Epithelial cell of prostate (primary cell): Measurements from ENCODE around the gene TMOD1.

Source experiments
- DNase-seq: peaks from one replicate; pipeline ENCODE4 v3.0.0-alpha.2; 2011; ENCODE audit warnings: low read depth, low spot score
- H3K27ac ChIP-seq: fragments of 450-650 bp; 2 replicates; pipeline ENCODE4 v1.5.1; 2017; ENCODE audit warnings: mild to moderate bottlenecking

The TMOD1 gene

DNA sequence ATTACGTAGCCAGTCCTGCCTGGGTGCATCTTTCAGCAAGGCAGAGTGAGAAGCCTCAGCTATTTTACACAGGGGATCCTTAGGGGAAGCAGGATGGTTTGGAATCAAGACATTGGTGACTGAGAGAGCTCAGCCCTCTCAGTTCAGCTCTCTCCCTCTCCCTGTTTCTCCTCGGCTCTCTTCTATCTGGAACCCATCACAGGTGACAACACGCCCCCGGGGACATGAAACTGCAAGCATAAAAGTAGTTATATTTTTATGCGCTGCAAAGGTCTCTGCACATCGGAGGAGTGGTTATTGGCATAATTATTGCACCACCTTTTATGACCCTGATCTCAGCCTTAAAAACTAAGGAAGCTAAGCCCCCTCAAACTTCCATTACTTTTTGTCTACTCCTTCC, 14.2 kb downstream of the TMOD1 start:
- H3K27ac ChIP-seq = no peak overlapping the region
- DNase-seq = no peak

DNA sequence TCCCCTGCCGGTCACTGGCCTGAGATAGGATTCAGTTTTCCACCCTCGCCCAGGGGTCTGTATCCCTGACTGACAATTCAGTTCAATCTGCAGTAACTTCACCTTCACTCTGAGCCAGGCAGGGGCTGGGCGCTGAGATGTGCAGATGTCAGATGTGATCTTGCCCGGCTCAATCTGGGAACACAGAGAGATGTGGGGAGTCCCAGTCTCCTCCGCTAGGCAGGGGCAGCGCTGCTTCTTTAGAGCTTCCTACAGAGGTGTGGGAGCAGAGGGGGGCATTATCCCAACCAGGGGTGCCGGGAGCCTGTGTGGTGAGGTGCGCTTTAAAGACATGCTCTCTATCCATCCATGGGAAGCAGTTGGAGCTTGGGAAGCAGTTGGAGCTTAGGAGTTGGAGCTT, 14.6 kb downstream of the TMOD1 start:
- no peak overlapping the region for H3K27ac ChIP-seq
- DNase-seq = no peak

DNA sequence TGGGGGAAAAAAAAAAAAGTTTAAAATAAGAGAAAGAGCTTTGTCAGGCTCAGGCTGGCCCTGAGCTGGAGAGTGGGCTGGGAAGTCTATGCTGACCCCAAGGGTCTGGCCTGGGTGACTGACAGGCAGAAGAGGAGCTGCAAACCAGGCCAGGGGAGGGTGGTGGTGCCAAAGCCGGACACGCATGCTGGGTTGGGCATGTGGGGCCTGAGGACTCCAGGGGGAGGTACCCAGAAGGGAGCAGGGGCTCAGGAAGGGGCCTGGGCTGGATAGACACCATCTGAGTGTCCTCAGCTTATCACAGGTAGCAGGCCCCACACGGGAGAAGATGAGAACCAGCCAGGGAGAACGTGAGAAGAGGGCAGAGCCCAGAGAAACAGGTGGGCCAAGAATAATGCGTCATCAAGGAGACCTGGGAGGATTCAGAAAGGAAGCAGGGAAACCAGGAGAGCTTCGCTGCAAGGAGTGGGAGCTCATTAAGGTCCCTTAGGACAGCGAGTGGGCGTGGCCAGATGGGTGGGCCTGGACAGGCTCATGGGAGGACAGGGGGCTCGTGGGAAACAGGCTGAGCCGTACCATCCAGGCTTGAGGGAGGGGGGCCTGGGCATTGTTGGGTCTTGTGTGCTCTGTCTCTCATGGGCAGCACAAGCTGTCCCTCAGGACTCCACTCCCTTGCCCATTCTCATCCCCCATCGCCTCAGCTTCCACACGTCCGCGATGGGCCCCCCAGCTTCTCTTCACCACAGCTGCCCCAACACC, 16.0 kb downstream of the TMOD1 start:
- no peak overlapping the region for H3K27ac ChIP-seq
- no peak for DNase-seq

DNA sequence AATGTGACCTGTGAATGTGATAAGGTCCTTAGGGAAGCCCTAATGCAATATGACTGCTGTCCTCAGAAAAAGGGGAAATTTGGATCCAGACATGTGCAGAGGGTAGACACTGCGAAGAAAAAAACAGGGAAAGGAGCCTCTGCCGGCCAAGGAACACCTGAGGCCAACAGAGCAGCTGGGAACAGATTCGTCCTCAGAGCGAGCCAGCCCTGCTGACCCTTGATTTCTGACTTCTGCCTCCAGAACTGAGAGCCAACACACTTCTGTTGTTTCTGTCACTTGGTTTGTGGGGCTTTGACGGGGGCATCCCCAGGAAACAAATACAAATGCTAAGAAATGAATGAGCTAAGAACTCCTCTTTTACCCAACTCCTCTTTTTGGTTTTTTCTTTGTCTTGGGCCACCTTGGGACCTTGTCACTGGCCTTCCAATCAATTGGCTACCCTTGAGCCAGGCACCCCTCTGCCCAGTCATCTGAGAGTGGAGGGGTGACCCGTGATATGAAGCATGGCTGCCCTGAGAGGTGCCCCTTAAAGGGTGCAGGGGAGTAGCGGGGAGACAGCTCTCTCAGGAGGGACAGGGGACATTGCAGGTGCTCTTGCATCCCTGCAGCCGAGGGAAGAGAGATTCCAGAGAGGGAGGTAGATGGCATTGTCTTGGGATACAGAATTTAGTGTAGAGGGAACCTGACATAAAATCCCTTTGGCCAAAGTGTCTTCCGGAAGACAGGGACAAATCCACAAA, 16.9 kb downstream of the TMOD1 start:
- DNase-seq = no peak
- no peak overlapping the region for H3K27ac ChIP-seq

DNA sequence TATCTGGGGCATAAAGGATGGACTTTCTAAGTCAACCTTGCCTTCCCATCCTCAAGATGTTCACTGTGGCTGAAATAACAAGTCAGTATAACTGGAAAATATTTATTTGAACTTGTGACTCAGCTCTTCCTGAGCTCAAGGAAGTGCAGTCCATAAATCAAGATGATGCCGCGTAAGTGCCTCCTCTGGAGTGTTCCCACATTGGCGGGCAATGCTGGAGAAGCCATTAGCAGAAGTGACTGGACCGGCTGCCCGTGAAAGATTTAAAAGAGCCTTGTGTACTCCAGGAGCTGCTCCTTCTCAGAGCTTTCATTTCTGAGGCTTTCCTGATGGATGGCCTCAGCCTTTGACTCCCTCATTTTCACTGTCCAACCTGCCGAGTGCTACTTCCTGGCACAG, 17.4 kb downstream of the TMOD1 start:
- peak; percentile 67 for DNase-seq
- no peak overlapping the region for H3K27ac ChIP-seq

DNA sequence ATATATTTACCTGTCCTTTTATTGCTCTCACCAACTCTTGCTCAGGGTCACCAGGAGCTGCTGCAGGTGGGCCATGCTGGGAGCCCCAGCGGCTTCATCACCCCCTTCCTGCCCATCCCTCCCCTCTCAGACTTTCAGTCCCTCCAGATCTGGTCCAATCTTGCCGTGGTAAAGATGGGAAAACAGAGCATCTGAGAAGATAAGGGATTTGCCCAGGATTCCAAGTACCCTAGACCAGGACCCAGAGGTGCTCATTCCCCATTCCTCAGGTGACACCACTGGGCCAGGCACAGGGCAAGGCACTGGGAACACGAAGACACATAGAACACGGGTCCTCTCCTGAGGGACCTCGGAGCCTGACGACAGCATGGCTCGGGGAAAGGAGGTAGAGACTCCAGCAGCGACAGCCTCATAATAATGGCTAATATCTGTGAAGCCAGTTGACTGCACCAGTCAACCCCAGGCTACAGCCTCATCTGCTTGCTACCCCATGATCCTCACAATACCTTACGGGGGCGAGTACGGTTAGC, 18.0 kb downstream of the TMOD1 start:
- H3K27ac ChIP-seq = no peak overlapping the region
- DNase-seq = no peak

DNA sequence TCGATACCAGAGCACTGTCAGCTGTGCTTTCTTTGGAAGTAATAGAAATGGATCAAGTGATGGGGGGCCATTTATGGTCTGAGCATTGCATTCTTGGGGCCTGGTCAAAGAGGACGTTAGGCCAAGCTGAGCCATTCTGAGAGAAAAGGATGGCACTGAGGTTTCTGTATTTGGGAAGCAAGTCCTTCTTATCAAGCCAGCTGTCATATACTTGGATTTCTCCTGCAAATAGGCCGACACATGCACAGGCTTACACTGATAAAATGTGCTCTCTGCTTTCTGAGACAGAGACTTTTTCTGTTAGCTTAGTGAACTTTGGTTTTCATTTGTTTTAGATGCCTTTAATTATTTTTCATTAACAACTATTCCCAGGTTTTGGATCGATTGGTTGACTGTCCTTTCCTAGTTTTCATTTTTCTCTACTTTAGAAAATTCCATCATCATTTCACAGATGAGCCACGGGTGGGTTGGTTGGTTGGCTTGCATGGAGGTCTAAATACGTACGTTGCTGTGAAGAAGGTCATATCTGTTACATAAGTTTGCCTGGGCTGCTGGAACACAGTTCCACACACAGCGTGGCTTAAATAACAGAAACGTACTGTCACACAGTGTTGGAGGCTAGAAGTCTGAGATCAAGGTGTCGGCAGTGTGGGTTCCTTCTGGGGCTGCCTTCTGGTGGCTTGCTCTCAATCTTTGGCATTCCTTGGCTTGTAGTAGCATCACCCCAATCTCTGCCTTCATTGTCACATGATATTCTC, 20.3 kb downstream of the TMOD1 start:
- no peak for DNase-seq
- H3K27ac ChIP-seq = no peak overlapping the region

DNA sequence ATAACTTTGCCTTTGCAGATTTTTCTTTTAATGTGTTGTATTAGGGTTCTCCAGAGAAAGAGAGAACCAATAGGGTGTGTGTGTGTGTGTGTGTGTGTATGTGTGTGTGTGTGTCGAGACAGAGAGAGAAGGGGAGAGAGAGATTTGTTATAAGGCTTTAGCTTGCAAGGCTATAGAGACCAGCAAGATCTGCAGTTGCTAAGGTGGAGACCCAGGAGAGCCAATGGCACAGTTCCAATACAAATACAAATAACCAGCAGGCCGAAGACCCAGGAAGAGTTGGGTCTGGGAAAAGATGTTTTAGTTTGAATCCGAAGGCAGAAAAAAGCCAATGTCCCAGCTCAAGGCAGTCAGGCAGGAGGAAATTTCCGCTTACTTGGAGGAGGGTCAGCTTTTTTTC, 23.0 kb downstream of the TMOD1 start:
- no peak for DNase-seq
- H3K27ac ChIP-seq = no peak overlapping the region

DNA sequence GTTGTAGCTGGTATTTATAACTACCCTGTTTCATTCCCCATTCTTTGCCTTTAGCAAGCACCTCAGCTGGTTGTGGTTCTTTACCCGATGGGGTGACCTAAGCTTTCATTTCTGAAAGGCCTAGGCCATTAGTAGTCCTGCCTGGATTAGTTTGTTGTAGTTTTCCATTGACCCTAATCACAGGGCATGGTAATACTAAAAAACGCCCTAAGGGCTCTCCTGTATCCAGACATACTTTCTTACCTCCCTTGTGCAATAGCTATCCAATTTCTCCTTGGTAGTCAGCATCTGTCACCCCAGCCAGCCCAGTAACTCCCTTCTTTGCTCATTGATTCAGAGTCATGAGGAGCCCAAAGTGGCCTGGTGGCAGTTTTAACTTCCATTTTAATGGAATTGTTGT, 24.0 kb downstream of the TMOD1 start:
- peak overlapping the region; percentile 35 for H3K27ac ChIP-seq
- peak; percentile 70 for DNase-seq

DNA sequence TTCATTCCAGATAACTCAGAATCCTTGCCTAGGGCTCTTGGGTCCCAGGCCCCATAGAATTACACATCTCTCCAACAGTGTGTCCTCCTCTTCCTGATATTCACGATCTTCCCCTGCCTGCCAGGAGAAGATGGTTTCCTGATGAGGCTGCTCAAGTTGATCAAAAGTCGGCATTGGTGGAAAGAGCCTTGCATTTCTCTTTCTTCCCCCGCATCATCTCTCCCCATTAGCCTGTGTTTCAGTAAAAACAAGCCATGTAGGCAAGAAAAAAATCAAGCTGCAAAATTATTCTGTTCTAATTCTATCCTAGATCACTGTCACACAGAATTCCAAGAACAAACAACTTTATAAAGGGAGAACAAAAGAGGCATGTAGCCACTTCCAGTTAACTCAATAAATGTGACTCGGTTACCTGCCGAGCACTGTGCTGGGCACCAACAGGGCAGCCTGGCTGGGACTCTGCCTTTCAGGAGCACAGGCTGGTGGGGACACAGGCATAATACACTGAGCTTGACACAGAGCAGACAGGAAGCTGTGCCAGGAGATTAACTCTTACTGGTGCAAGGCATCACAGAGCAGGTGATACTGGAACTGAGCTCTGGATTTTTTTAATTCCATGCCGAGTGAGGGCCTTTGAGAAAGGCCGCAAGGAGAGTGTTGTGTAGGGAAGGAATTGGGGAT, 25.6 kb downstream of the TMOD1 start:
- no peak overlapping the region for H3K27ac ChIP-seq
- no peak for DNase-seq

DNA sequence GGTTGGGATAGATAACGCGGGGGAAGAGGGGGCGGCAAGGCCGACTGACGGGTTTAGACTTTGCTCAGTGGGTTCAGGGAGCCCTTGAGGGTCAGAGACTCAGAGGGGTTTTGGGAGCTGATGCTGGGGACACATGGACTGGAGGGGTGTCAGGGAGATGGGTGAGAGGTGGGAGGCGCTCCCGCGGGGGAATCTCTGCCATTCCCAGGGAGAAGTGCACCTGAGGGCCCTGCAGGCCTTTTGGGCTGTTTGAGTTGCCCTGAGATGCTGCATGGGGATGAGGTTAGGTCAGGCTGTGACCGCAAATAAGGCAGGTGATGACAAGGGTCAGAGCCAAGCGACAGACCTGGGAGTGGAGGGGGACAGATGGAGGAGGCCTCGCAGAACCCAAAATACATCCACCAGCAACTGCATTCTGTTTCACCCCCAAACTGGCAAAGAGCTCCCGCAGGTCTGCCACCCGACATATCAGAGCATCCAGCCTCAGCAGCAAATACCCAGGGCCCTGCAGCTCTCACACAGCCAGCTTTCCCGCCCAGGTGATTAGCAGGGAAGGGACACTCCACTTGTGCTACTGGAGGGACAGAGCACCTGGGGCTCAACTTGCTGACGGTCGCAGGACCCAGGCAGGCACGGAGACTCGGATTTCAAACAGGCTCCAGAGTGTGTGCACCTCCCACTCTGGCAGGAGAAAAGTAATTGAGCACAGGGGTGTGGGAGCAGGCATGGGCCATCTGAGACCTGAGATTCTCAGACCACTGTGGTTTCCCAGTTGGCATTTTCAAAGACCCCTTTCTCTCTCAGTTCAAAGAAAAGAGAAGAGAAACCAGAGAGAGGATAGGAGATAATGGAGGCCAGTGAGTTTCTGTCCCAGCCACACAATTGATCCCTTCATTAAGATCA, 26.4 kb downstream of the TMOD1 start:
- no peak for DNase-seq
- no peak overlapping the region for H3K27ac ChIP-seq

DNA sequence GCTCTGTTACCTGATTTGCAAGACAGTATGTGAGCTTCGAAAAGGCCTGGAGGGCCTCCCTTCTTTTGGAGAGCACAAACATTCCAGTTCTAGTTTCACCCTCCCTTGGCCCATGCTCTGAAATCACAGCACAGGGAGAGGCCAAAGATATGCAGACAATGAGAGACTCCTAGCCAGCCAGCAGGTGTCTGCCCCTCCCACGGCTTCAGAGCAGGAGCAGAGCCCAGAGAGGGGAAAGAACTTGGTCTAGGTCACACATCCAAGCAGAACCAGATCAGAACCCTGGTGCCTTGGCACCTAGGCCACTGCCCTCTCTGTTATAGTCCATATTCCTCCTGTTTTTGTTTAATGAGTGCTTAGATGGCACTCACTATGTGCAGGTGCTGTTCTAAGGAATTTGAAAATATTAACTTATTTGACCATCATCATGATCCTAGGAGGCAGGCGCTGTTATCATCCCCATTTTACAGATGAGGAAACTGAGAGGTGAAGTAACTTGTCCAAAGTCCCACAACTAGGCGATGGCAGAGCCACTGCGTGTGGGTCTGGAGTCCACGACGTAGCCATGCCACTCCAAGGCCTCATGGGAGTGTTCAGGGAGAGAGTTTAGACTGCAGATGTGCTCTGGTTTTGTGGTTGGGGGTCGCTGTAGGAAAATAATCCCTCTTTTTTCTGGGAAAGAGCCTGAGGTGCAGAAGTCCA, 27.2 kb downstream of the TMOD1 start:
- H3K27ac ChIP-seq = no peak overlapping the region
- DNase-seq = no peak

DNA sequence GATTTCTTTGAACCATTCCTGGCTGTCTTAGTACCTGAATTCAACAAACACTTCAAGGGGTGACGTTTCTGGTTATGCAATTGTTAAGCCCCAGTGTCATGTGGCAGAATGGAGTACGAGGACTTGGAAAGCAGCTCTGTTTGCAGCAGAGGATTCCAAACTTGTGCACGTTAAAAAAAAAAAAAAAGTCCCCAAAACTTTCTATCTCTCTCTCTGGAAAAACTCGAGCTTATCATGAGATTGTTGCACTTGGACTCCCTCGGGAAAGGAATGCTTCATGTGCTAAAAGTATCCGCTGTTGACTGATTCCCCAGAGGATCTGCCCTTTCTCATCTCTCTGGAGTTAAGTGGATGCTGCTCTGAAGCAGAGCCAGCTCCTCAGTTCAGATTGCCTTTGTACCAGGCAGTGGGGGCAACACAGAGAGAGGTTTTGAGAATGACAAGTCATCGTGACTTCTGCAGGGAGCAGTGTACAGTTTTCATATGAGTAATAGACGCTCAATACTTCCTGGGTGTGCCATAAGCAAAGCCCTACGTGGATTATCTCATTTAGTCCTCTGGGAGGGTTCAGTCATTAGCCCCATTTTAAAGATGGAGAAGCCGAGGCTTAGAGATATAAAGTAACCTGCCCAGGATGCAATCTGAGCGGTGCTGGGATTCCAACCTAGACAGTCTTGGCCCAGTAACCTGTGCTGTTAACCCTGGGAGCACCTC, 28.1 kb downstream of the TMOD1 start:
- no peak for DNase-seq
- no peak overlapping the region for H3K27ac ChIP-seq

DNA sequence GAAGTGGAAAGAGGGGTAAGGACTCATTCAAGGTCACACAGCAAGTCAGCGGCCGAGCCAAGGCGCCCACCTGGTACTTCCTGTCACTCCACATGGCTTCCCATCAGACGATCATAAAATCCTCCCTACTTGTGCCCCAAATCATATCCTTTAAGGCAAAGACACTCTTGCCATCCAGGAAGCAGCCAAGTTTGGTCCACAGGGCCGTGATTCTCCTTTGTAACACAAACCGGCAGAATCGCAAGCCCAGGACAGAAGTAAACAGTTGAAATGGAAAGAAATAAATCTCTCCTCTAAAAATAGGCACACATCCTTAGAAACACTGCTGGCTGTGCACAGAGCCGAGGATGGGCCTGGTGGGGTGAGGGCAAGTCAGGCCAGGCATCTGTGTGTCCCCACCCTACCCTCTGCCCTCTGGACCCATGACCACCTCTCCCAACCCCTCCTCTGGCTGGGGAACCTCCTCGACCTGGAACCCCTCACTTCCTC, 30.5 kb downstream of the TMOD1 start:
- H3K27ac ChIP-seq = no peak overlapping the region
- no peak for DNase-seq

DNA sequence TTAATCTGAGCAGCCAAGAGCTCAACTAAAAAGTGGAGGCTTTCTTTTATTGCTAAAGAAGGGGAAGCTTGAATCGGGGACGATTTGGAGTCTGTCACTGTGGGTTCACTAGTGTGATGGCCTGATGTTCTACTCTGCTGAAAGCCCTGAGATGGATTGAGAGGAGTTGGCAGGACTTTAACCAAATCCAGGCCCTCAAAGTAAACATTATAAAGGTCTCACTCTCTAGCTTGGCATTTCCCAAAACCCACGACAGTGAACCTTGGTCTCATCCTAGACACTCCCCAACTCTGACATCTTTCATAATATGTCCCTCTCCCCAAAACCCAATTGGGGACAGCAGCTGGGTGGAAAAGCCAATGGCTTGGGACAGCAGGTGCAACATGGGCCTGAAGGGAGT, 32.7 kb downstream of the TMOD1 start:
- no peak for DNase-seq
- no peak overlapping the region for H3K27ac ChIP-seq

DNA sequence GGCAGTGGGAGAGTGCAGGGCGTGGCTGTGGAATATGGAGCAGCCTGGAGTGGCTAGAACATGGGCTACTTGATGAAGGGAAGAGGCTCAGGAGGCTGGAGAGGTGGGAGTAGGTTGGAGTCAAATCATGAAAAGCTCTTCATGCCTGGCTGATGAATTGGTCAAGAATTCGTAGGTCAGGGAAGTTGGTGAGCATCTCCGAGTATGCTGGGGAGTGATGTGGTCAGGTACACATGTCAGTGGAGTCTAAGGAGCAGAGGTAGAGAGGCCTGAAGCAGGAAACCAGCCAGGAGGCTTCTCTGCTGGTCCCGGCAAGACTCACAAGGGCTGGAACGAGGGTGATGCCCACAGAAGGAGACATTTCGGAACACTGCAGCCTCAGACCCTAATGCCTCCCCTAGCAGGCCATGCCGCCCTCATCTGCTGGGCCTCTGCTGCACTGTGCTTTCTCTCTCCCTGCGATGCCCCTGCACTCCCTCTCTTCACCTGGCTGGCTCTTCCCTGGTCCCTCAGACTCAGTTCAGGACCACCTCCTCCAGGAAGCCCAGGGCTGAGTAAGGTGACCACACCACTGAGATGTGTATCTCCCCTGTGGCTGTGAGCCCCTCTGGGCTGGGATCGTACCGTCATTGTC, 33.6 kb downstream of the TMOD1 start:
- DNase-seq = no peak
- H3K27ac ChIP-seq = no peak overlapping the region

DNA sequence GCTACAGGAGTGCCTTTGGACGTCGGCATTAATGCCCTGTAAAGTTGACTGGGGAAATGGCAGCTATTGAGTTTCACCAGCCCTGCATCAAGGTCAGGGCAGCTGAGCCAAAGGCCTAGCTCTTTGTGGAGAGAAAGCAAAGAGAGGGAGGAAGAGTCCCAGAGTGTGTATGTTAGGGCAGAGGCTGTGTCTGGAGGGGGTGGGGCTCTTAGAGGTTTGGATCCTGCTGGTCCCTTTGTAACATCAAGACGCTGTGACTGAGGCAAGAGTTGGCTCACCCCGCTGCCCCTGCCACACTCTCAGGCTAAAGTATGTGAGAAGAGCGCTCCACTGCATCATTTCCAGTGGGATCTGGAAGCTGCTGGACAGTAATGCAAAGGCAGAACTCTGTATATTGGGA, 34.3 kb downstream of the TMOD1 start:
- no peak overlapping the region for H3K27ac ChIP-seq
- no peak for DNase-seq

DNA sequence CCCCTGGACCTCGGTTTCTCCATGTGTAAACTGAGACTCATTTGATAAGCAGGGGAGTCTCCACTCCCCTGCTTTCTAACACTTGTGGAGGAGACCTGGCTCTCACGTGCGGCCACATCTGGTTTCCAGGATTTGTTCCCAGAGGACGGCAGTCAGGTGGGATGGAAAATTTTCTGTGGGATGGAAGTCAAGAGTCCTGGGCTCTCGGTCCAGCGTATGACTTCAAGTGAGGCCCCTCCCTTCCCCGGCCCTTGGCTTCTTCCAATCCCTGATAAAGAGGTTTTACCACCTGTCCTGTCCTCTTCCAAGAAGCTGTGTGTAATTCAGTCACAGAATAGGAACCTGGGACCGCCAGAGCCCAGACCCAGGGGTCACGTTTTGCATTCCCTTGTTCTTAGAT, 35.0 kb downstream of the TMOD1 start:
- DNase-seq = no peak
- no peak overlapping the region for H3K27ac ChIP-seq
